ENCODE results near the gene DRC7.

DRC7 gene

DNA sequence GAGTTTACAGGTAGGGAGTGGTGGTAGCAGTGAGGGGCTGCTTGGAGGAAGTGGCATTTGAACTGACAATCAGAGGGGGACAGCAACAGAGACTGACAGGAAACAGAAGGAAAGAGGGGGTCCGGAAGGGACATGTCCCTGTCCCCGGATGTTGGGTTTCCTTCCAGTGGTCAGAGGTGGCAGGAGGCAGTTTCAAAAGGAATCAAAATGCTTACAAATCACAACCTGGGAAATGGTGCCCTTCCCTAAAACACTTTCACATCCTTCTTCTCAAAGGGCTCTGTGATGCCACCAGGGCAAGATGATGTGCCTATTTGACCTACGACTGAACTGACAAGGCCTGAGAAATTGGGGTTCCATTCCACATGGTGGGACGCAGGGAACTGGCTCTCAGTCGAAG, 46.5 kb upstream of the DRC7 start:
- H3K27me3 ChIP-seq (replicated peaks; ENCODE audit: control insufficient read depth, insufficient read depth, low read length): 0 out of 2 replicates have a peak, but pooled peaks cover 3% of the 10 kb centered on the region
- no peak overlapping the region for H3K4me3 ChIP-seq (replicated peaks; ENCODE audit: low read depth, low read length)
- no peak for TF ChIP-seq CTCF (IDR thresholded peaks at IDR 0.05; ENCODE audit: insufficient read depth, low read length, poor library complexity, severe bottlenecking)
- no peaks in the 10 kb centered on the region for H3K36me3 ChIP-seq (ENCODE audit: control insufficient read depth, insufficient read depth, low read length)
- peak; percentile 48 for DNase-seq (ENCODE audit: extremely low read depth, insufficient read length)

- peak; percentile 100 for TF ChIP-seq CTCF (IDR thresholded peaks at IDR 0.05; ENCODE audit: insufficient read depth, low read length, poor library complexity, severe bottlenecking)
- no peaks in the 10 kb centered on the region for H3K36me3 ChIP-seq (ENCODE audit: control insufficient read depth, insufficient read depth, low read length)
- H3K27me3 ChIP-seq (replicated peaks; ENCODE audit: control insufficient read depth, insufficient read depth, low read length): 0 out of 2 replicates have a peak, but pooled peaks cover 3% of the 10 kb centered on the region
- DNase-seq (ENCODE audit: extremely low read depth, insufficient read length): peak; percentile 78
- no peak overlapping the region for H3K4me3 ChIP-seq (replicated peaks; ENCODE audit: low read depth, low read length)
These were observed 45.8 kb upstream of the DRC7 start for GRCh38 chr16:57648581-57649442.

DNA sequence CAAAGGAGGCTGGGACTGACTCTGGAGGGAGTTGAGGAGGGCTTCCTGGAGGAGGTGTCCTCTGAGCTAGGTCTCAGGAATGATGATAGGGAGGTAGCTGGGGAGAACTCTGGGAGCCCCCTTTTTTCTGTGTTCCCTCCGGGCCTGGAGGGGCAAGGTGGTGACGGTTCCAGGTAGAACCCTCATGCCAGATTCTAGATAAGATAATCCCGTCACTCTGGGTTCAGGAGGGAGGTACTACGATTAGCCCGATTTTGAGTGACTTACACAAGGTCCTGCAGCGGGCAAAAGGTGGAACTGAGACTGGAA, 45.2 kb upstream of the DRC7 start:
- DNase-seq (ENCODE audit: extremely low read depth, insufficient read length): no peak
- H3K27me3 ChIP-seq (replicated peaks; ENCODE audit: control insufficient read depth, insufficient read depth, low read length): 0 out of 2 replicates have a peak, but pooled peaks cover under 1% of the 10 kb centered on the region
- no peak for TF ChIP-seq CTCF (IDR thresholded peaks at IDR 0.05; ENCODE audit: insufficient read depth, low read length, poor library complexity, severe bottlenecking)
- no peak overlapping the region for H3K4me3 ChIP-seq (replicated peaks; ENCODE audit: low read depth, low read length)
- H3K36me3 ChIP-seq (ENCODE audit: control insufficient read depth, insufficient read depth, low read length): no peaks in the 10 kb centered on the region

GRCh38 chr16:57649846-57650245, 44.8 kb upstream of the DRC7 start:
- DNase-seq (ENCODE audit: extremely low read depth, insufficient read length): no peak
- Histone ChIP-seq H3K4me3 (replicated peaks; ENCODE audit: low read depth, low read length) (no peak overlapping the region), H3K36me3 (ENCODE audit: control insufficient read depth, insufficient read depth, low read length) (no peaks in the 10 kb centered on the region), H3K27me3 (replicated peaks; ENCODE audit: control insufficient read depth, insufficient read depth, low read length) (no peaks in the 10 kb centered on the region)
- TF ChIP-seq CTCF (IDR thresholded peaks at IDR 0.05; ENCODE audit: insufficient read depth, low read length, poor library complexity, severe bottlenecking): no peak

DNA sequence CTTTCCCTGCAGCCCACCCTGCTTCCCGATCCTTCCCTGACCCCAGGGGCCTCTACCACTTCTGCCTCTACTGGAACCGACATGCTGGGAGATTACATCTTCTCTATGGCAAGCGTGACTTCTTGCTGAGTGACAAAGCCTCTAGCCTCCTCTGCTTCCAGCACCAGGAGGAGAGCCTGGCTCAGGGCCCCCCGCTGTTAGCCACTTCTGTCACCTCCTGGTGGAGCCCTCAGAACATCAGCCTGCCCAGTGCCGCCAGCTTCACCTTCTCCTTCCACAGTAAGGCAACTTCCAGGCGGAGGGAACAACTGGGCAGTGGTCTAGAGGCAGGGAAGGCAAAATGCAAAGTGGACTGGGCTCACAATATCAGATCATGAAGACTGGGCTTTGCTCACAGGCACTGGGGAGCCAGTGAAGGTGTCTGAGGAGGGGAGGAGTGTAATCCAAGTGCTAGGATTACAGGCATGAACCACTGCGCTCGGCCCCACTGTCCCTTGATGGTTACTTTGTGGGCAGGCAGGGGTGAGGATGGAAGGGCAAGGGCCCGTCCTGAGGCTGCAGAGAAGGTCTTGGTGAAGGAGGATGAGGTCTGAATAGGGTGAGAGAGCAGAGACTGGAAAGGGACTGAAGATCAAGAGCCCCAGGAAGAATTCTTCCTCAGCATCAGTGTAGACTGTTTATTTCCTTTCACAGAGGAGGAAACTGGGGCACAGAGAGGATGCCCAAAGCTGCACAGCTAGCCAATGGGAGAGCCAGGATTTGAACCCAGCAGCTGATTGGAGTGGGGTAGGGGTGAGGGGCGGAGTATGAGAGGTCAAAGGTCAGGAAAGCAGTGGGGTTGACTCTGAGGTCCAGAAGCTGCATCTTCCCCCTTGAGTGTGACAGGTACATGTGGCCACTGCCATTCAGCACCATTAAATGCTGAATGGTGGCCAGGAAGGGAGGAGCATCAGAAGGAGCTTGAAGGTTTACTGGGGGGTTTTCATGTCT, 43.0 kb upstream of the DRC7 start:
- no peak overlapping the region for H3K4me3 ChIP-seq (replicated peaks; ENCODE audit: low read depth, low read length)
- H3K27me3 ChIP-seq (replicated peaks; ENCODE audit: control insufficient read depth, insufficient read depth, low read length): no peaks in the 10 kb centered on the region; the same call in 1 of the 2 replicates
- TF ChIP-seq CTCF (IDR thresholded peaks at IDR 0.05; ENCODE audit: insufficient read depth, low read length, poor library complexity, severe bottlenecking): no peak
- no peaks in the 10 kb centered on the region for H3K36me3 ChIP-seq (ENCODE audit: control insufficient read depth, insufficient read depth, low read length)
- no peak for DNase-seq (ENCODE audit: extremely low read depth, insufficient read length)
